HG03108 (cell line): ENCODE data around the gene NOP9.
"Not testable (repeated sequence)": the region's sequence is repeated elsewhere in the genome, so short reads cannot be mapped to it uniquely, and the experiment has no call there.

Source experiments
- ATAC-seq: cut with Tn5 transposase; IDR thresholded peaks from one replicate; pipeline ENCODE4 v1.9.1; 2021; ENCODE audit warnings: moderate library complexity; ENCODE audit not compliant: unreplicated experiment

Gene NOP9

DNA sequence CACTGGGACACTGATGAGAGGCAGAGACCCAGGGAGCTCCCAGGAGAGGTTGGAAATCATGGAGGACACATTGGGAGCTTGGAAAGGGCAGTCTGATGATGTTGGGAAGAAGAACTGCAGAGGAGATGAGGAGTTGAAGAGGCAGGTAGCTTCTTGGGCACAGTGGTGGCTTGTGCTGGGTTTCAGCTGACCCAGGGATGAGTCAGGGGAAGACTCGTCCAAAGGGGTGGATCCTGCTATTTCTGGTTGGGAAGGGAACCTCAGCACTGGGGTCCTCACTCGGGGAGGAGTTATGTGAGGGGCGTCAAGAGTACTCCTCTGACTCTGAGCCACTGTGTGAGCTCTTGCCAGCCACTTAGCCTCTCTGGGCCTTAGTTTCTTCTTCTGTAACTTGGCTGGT, 23.7 kb downstream of the NOP9 start:
- no peak for ATAC-seq

DNA sequence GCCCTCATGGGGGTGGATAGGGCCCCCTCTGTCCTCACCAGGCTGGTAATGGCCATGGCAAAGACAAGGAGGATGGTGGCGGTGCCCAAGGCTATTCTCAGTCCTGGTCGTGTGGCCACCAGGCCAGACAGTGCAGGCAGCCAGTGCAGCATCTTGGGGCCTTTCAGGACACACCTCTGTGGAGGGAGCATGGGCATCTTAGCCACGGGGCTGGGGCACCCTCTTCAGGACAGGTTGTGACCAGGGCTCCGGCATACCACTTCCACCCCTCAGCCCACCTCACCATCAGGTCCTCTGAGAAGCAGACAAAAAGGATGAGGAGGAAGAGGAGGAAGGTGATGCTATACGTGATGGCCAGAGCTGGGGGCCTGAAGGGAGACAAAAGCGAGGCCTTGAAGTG, 24.4 kb downstream of the NOP9 start:
- ATAC-seq, result no peak

DNA sequence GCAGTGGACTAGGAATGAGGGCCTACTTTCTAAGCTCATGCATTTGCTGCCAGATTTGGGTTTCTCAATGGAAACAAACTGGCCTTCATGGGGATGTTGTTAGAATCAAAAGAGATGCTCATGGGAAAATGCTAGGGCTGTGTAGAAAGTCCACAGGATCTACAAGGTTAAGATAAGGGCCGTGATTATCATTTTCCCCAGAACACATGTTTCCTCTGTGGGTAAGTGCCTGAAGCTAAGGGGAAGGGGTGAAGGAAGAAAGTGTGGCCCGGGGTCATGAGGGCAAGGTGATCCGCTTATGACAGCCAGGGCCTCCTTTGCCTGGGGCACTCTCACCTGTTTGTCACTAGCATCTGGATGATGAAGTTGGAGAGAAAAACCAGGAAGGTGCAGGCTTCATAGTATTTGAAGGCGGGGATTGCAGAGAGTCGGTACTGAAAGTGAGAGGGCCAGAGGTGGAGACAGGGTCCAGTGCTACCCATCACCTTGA, 25.4 kb downstream of the NOP9 start:
- ATAC-seq, result no peak

DNA sequence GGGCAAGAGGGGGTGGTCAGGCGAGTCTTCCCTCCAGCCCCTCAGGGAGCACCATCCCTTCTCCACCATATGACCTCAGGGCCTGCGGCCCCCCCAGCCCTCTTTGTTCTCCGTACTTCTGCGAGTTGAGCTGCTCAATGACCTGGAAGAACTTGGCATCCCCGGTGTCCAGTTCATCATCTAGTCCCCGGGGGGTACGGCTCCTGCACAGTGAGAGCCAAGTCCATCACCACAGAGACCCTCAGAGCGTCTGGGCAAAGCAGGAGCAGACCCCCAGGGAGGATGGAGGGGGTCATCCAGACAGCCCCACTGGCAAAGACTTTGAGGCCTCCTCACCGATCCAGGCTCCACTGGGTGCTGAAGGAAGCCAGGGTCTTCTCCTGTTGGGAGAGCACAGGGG, 26.3 kb downstream of the NOP9 start:
- ATAC-seq, result no peak

DNA sequence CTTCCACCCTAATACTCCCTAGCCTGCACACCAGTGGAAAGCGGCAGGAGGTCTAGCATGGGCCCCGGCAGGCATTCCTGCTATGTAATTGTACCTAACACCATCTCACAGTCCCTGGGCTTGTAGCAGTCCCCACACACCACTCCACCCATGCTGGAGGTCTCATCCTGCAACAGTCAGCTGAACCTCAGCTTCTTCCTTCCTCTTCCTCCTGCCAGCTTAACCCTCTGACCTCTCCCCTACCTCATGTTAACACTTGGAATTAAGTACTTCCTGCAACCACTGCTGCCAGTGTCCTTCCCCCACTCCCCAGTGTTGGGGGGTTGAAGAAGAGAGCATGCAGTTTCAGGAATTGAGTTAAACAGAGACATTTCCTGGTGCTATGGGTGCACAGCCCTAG, 27.7 kb downstream of the NOP9 start:
- no peak for ATAC-seq

DNA sequence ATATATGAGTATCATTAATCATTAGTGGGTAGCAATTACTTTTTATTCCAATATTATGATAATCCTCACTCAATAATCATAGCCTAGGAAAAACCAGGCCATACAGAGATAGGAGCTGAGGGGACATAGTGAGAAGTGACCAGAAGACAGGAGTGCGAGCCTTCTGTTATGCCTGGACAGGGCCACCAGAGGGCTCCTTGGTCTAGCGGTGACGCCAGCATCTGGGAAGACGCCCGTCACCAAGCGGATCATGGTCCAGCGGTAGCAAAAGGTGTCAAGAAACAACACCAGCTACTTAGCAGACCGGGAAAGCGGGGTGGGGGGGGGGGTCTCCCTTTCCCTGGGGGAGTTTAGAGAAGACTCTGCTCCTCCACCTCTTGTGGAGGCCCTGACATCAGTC, 28.3 kb downstream of the NOP9 start:
- not testable (repeated sequence) for ATAC-seq

DNA sequence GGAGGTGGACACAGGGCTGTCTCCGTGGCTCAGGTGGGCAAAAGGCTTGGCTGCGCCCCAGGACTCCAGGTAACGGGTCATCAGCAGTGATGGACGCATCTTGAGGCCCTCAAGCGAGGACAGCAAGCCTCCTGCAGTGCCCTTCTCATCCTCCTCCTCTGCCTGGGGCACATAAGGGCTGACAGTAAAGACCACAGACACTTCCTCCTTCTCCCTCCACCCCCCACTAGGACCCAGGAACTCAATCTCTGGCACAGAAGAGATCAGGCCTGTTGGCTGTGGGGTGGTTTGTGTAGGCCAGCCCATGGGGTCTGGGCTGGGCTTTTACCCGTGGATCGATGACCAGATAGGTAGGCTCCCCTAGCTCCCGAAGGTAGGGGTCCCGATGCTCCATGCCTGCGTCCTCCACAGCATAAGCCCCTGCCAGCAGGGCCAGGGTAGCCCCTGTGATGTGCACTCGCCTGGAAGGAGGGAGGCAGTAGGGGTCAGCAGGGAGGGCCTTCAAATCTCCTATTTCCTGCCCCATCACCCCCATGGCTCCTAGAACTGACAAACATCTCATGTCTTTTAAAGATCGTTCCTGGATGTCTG, 29.5 kb downstream of the NOP9 start:
- ATAC-seq, result no peak

DNA sequence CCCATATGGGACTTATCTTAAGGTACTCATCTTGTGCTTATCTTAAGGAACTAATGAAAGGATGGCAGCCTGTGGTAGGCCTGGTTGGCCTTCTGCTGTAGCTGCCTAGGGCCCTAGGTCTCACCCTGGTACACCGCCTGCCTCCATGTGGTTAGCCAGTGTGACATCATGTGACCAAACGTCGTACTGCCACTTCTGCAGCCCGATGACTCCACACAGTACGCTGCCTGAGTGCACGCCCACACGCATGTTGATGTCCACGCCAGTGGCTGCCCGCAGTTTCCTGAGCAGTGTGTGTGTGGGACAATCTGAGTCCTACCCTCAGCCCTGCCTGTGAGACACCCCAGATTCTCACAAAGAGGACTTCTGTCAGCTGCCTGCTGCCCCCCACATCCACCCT, 30.1 kb downstream of the NOP9 start:
- no peak for ATAC-seq

DNA sequence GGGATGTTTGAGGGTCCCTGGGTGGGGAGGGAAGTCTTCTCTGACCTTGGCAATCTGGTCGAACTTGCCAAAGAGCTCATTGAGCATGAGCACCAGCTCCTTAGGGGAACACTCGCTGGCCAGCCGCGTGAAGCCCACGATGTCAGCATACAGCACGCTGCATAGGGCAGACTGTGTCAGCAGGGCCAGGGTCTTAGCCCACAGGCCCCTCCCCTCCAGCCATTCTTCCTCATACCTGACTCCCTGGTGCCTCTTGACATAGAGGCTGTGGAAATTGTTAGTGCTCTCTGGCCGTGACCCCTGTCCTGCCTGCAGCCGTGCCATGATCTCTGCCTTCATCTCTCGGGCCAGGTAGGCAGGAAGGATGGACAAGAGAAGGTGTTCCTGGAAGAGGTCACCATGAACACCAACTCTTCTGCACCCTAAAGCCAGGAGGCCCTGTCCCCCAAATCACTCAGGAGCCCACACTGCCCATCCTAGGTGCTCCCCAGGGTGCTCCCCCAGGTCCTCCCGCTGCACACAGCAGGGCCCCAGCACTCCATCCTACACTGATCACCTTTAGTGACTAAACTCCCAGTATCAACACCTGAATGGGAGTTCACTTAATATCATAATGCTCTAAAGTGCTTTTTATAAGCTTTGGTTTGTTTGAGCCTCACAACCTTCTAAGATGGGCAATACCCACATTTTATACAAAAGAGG, 31.5 kb downstream of the NOP9 start:
- ATAC-seq, result no peak

DNA sequence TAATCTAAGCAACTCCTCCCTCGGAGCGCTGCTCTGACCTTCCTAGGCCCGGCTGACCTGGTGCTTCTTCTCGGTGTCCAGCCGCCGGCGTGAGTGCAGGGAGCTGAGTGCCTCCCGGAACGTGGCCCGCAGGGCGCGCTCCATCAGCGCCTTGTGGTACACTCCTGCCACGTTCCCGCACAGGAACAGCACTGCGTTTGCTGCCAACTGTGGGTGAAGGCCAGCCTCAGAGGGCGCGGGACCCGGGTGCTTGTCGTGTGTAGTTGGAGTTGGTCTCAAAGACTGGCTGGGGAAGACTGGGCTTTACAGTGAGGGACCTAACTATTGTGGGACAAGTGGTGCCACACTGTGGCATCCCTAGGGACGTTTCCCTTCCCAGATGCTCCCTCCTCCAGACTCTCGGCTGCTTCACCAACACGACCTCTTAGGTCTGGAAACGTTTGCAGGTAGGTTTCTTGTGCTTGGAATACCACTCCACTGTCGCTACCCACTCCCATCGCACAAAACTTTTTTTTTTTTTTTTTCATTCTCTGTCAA, 32.1 kb downstream of the NOP9 start:
- no peak for ATAC-seq

DNA sequence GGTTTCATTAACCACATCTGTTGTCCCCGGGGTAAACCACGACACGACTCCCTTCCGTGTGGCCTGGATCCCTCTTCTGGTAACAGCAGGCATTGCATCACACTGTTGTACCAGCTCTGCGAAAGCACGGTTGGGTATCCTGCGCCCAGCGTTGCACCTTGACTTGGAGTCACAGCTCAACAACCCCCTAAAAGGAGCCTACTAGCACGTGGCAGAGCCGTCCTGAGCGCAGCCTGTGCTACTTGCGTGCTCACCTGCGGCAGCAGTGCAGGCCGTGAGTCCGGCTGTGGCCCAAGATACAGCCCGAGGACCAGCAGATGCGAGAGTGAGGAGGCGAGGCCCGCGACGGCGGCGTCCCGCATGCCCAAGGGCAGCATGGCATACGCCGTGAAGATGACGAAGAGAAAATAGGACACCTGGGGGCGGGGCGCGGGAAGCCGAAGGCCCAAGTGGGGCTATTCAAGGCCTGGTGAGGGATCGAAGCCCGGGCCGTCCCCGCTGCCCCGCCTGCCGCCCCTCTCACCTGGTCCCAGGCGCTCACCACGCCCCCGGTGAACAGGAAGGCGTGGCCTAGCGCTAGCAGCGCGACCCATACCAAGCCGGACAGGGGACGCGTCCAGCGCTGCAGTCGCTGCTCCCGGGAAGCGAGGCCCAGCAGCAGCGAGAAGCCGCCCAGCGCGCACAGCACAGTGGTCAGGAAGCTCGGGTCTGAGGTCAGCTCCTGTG, 32.8 kb downstream of the NOP9 start:
- peak; percentile 64 for ATAC-seq

DNA sequence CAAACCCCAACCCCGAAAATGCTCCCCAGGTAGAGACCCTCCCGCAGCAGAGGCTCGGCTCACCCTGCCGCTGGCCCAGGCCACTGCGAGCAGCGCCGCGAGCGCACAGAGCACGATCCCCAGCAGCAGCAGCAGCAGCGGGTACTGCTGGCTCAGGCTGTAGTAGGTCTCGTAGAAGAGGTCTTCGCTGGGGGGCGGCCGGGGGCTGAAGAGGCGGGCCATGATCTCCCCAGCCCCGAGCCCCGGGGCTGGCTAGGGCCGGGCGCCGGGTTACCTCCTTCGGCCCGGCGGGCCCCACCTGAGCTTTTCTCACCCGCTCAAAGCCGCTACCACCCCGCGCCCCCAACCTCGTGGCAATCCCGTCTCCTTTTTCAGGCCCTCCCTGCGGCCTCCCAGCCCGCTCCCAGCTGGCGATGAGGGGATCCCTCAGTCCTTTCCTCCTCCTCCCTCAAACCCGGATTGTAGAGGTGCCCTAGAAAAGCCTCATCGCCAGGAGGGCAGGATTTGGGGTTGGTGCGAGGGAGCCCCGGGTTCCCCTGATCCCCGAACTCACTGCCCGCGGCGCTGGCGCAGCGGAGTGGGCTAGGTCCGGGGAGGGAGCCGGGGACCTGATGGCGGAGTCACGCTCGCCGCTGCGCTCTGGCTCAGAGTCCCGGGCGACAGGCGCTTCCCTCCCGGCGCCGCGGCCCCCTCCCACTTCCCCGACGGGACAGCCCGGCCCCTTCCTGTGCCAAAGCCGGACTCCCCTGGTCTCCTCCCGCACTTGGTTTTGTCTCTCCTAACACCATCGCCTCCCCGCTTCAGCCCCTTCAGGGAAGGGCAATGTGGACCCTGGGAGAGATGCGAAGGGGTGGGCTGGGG, 35.0 kb downstream of the NOP9 start, which contains the start of gene ADCY4:
TSS of gene ADCY4 (minus strand) at position 641 of the 861 bp plus-strand sequence. CDS start at position 222, 419 bp downstream.
- no peak for ATAC-seq

DNA sequence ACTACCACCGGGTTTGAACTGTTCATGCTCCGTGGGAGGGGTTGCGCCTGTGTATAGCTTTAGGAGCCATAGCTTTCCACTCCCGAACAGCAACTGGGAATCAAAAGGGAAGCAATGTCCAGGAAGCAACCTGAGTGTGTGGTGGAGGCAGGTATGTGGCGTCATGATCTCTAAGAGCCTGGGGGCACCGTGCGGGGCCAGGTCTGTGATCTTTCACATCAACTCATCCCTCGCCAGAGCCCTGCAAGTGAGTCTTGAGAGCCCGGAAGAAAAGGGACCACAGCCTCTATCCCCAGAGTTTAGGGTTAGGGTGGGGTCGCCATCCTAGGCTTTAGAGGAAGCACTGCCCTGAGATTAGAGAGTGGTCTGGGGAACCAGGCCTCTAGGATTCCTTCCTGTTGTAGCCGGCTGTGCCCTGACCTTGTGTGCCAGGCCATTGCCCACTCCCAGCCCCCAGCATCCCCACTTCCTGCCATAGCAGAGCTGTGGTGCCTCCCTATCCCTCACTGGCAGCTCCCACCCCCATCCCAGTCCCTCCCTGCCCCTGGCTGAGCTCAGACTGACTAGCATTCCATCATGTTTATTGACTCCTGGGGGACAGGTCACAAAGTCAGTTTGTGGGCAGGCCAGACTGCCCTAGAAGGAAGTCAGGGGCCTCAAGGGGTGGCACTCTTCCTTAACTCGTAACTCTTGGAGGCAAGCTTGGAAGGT, 36.0 kb downstream of the NOP9 start:
- no peak for ATAC-seq

DNA sequence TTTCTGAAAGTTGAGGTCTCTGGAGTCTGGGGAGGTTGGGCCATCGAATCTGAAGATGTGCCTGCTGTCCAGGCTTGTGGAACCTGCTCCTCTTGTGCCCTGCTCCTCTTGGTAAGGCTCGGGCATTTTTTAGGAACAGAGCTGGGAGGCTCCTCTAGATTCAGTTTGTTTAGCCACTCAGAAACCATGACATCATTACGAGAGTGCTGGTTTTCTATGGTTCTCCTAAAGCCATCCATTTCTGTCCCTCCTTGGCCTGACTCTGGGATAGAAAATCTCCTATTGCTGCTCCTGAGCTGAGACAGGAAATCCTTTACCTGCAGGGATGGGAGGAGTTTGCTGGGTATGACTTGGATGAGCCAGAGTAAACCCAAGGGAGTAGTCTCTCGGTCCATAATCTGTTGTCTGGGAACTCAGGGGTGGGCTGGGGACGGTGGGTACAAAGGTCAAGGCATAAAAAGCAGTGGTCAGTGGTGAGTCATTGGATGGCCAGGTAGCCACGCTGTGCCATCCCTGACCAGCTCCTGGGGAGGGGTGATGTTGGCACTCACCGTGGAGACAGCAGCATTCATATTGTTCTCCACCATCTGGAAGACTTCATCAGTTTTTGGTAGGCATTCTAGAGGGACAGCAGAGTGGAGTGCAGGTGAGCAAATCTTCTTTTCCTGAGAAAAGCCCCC, 37.6 kb downstream of the NOP9 start:
- ATAC-seq, result no peak

DNA sequence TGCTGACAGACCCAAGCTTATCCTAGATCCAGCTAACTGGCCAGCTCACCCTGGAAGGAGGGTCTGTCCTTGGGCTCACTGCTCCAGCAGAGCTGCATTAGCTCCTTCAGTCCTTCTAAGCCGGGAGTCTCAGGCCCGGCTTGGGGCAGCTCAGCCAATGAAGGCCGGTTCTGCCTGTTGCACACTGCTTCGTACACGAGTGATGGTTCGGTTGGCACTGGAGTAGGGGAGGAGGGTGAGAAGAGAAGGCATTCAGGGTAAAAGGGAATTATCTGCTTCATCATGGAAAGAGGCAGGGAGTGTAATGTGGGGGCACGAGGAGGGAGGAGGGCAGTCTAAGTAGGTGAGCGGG, 38.1 kb downstream of the NOP9 start:
- no peak for ATAC-seq

DNA sequence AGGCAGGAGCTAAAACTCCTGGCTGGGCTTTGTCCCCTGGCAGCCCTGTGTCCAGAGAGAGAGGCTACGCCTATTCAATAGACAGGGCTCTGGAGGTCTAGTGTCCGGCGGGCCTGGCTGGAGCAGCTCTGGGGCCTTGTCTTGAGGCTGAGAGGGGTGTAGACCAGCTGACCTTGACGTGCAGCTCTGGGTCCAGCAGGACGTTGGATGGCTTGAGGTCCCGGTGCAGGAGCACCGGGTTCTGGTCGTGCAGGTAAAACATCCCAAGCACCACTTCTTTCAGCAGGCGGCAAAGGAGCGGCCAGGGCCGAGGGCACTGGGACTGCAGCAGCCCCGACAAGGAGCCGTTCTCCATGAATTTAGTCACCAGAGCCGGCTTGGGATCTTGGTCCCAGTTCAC, 39.2 kb downstream of the NOP9 start:
- ATAC-seq, result no peak

DNA sequence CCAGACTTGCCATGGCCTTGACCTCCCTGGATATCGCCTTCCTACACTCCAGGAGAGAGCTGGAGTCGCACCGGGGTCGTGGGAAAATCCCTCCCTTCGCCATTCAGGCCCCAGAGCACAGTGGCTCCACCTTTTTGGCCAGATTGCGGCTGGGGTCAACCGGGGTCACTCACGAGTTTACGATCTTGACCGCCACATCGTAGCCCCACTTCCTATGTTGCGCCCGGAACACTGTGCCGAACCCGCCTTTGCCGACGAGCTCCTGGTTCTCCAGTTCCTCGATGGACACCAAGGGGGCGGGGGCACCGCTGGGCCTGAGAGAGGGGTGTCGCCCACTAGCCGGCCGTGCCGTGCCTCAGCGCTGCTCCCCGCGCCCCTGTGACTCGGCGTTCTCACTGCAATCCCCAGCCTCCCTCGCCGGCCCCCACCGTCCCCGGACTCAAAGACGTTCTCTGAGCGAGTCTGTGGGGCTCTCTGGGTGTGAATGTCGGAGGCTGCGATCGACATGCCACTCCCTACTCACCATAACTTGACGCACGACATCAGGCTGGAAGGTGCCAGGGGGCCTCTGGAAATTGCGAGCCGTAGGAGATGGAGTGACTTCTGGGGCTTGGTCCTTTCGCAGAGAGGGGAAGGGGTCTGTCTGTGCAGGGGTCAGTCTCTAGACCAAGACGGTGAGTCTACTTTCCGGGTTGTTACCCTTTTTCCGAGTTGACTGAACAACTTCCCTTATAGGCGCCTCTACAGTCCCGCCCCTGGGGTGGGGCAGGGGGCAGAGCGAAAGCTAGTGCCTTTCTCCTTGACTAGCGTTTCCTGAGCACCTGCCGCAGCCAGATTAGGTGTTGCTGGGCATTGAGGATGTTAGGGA, 39.9 kb downstream of the NOP9 start, which contains the start of gene RIPK3:
TSS of gene RIPK3 (minus strand) at position 708 of the 868 bp plus-strand sequence. CDS start at position 543, 165 bp downstream.
- ATAC-seq, result peak; percentile 85

DNA sequence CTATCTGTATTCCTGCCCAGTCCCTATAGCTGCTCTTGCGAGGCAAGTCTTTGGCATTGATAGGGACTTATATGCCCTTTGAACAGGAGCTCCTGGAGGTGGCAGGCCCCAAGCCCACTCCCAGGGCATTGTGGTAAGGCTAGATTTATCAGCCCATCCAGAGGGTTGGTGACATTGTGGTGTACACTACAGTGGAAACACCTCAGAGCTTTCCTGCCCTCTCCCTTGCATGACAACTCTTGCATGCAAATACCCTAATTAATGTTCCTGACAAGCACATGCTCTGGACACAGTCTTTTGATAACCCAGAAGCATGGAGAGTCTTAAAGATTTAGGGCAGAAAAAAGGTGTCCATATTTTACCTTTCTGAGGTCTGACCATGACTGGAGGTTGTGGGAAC, 41.0 kb downstream of the NOP9 start:
- no peak for ATAC-seq

DNA sequence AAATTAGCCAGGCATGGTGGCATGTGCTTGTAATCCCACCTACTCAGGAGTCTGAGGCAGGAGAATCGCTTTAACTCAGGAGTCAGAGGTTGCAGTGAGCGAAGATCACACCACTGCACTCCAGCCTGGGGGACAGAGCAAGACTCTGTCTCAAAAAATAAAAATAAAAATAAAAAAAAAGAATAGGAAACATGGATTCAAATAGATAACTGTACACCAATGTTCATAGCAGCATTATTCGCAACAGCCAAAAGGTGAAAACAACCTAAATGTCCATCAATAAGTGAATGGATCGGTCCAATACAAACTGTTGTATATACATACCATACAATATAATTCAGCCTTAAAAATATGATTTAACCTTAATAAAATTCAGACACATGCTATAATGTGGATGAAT, 43.2 kb downstream of the NOP9 start:
- no peak for ATAC-seq
